Sciatic nerve (tissue), 2 donors: ENCODE measurements around the gene BDH1. TPM values are rescaled to one million over a fixed set of nuclear protein-coding genes. Genes with fewer than 3 reads are reported as not detected.
"Not testable (repeated sequence)": the region's sequence is repeated elsewhere in the genome, so short reads cannot be mapped to it uniquely, and the experiment has no call there.

Experiments
- ATAC-seq: fragments of 200-7000 bp; cut with Tn5 transposase; one replicate; pipeline ENCODE4 v1.9.1; 2020; ENCODE audit warnings: mild to moderate bottlenecking, moderate library complexity
- DNase-seq: peaks from one replicate; pipeline ENCODE4 v3.0.0-alpha.2; 2020; ENCODE audit warnings: low spot score
- intact Hi-C: fragments of 100-400 bp; cut with DNase I; formaldehyde crosslinking; loops from one replicate; pipeline ENCODE4 v1.14.2; 2022
- total RNA-seq: library from RNA; stranded (reverse); fragmentation: NEBNext Ultra II Directional; extraction: Animal tissue kit (Norgen Biotek cat#: 25700); gene quantifications from one replicate; pipeline ENCODE4 v1.2.1, GENCODE V29; 2021
- donor health status: DM: no; HTN: no; CAD: no.
- donor health status: DM: no; HTN: no; CAD: no.

BDH1 gene
- total RNA-seq, 1 donor from 2014 or later = 9.7 TPM

DNA sequence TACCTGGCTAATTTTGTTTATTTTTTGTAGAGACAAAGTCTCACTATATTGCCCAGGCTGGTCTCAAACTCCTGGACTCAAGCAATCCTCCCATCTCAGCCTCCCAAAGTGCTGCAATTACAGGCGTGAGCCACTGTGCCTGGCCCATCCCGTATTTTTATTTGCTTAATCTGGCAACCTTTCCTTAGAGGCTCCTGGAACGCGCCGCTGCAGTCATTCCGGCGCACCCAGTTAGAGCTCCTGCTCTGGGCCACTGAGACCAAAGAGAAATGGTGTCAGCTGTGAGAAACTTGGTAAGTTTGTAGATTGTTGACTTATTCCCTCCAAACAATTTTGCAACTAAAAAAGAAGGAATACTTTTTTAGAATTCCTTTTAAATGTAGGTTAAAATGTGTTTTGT, 78.0 kb downstream of the BDH1 start:
- intact Hi-C loops, DNase-seq: not testable (repeated sequence)
- ATAC-seq = peak; percentile 41

DNA sequence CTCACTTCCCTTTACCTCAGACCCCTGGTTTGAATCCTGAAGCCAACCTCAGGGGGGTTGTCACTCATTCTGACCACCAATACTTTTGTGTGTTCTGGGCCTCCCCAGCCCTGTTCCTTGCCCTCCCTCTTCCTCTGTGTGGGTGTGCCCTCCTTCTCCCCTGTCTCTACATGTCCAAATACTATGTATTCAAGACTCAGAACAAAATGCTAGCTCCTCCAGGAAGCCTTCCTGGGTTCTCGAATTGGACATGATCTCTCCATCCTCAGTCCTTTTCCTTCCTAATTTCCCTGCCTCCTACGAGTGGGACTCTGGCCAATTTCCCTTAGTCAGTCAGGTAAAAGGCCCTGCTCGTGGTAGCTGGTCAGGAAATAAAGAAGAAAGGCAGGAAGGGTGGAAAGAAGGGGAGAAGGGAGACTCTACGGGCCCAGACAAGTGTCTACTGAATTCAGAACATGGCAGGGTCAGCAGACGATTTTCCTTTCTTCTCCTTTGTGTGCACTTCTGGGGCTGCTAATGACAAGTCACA, 79.7 kb downstream of the BDH1 start:
- intact Hi-C loops = no loop called here
- ATAC-seq = no peak
- no peak for DNase-seq

DNA sequence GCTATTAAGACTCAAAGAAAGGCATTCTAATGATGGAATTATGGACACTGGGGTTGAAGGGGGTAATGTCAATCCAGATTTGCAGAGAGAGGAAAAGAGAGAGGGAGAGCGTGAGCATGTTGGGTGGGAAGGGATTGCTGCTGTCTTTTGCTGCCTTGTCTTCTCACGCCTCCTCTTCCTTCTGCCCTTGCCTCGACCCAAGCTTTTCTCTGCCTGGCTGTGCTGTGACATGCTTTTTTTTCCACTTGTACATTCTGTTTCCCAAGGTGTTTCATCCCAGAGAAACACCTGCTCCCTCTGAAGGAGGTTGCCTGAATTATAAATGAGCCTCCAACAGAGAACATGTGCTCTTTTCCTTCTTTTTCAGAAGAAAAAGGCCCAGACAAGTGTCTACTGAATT, 80.3 kb downstream of the BDH1 start:
- intact Hi-C loops = no loop called here
- no peak for DNase-seq

DNA sequence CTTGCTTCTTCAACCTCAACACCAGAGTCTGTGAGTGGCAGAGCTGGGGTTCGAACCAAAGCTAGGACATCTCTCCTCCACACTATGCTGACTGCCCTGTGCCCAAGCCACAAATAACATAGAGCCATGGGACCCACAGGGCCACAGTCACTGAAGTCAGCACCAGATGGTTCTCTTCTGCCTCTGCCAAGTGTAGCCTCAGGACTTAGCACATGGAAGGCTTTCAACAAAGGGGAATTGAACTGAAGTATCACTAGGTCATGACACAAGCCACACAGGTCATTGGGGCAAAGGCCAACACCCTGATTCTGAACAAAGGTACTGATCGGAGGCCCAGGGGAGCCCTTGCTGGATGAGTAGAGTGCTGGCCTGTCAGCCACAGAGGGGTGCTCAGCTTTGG, 83.6 kb downstream of the BDH1 start:
- DNase-seq (peak; percentile 55), ATAC-seq (peak; percentile 85)
- intact Hi-C loops = no loop called here

More for the DNA sequence above, 80.3 kb downstream of the BDH1 start:
- ATAC-seq = no peak

DNA sequence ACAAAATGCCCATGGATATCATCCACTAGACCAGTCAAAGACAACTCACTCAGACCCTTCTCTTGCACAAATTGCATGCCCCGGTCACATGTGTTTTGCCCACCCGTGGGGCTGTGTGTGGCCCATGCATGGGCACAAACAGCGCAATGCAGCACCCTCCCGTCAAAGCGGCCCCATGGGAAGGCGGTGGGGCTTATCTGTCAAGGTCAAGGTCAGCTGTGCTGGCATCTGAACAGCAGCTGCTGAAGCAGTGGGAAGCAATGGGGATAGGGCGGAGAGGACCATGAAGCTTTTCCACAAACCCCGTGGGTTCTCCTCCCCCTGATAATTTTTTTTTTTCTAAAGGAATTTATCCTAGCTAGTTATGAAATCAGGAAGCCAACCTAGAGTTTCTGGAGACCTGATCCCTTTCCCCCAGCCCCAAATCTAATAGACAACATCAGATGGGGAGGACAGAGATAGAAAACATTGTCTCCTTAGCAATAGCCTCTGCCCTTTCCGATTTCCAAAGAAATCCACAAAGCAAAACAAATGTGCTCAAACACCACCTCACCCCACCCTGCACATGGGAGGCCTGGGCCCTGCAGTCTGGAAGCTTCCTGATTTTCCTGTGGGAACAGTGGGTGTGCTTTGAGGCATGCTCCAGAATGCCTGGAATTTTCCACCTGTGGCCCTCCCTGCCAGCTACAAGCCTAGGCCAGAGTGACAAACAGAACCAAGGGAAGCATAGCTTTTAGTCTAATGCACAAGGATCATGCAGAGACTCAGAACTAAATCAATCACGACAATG, 84.4 kb downstream of the BDH1 start:
- peak; percentile 69 for ATAC-seq
- DNase-seq = peak; percentile 55
- intact Hi-C loops = no loop called here

DNA sequence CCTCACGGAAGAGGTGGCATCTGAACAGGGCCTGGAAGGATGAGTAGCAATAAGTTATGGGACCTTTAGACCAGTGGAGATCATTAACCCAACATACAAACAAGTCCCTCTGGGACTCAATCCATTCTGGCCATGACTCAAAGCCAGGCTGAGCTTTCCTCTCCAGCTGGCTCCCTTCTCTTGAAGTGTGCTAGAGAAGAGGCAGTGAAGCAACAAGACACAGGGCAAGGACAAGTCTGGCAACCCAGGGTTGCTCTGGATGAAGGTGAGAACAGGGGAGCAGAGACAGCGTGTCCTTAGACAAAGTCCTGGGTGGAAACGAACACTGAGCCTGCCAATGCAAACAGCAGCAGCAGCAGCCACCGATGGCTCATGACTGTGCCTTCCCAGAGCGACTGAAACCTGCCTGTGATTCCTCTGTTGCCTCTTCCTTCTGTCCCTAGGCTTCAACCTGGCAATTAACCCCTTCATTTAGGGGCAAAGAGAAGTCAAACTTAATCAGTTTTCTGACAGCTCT, 86.8 kb downstream of the BDH1 start:
- intact Hi-C loops = no loop called here
- no peak for ATAC-seq
- peak; percentile 43 for DNase-seq

DNA sequence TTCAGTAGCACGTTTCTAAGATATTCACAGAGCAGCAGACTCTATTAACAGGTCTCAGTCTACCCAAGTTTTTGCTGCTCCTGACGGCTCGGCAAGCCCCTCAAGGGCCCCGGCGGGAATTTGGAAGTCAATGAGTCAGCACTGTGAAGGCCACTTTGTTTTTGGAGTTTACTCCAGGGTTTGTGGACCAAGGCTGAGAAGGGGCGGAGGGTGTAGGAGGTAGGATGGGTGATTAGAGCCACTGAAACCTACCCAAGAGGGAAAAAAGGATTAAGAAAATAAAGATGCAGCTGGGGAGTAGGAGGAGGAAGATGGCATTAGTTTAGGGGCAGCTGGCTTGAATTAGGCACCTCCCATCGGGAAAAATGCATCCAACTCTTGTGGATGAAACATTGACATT, 87.6 kb downstream of the BDH1 start:
- intact Hi-C loops = no loop called here
- peak; percentile 49 for DNase-seq
- ATAC-seq = no peak

GRCh38 chr3:197466586-197467399, 89.0 kb downstream of the BDH1 start:
- ATAC-seq = peak; percentile 25
- DNase-seq = peak; percentile 45
- intact Hi-C loops = no loop called here

DNA sequence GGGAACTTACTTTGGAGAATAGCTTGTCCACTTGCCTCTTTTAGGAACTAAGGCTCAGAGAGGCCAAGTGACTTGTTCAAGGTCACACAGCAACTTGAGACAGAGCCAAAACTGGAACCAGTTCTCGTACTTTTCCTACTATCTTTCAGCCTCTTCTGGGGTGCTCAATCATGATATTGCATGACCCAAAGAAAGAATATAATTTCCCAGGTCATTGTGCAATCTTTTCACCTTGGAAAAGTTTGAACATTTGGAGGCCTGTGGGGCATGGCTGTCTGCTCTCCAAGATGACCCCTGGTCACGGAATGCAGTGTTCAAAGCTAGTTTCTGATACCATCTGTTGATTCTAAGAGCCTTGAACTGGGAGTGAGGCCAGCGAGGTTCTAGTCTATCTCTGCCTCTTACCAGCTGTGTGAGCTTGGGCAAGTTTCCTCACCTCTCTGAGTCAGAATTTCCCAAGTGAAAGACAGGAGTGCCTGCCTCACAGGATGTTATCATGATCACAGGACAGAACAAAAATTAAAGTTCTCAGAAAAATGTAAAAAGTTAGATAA, 89.7 kb downstream of the BDH1 start:
- intact Hi-C loops = no loop called here
- DNase-seq (peak; percentile 46), ATAC-seq (peak; percentile 20)

DNA sequence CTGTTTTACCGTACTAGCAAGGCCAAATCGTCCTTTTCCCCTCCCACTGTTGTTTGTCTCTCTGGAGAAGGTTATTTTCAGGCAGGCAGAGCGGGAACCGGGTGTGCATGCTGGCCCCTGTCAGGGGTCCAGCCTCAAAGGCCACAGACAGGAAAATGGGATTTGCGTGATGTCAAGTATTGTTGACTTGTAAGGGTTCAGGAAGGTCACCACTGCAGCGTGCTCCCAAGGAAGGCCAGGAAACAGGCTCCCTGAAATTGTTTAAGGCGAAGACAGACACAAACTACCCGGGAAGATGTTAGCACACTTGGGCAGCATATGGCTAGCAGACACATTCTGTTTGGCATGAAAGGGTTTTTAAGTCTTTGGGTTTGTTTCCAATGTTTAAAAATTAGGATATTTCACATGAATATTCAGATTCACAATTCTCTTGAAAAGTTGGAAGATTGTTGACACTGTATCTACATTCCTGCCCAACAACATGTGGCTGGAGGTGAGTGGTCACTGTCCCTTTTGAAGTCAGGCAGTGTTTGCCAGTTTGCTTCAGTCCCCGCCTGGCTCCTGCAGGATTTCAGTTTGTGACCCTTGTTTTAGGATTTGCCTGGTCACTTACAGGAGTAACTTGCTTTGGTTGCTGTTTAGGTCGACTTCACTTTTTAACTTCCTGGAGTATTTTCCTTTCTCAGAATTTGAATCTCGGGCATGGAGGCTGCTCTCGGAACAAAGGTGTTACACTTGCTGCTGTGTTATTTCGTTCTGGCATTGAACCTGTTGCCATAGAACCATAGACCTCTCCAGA, 90.4 kb downstream of the BDH1 start:
- intact Hi-C loops = no loop called here
- ATAC-seq (no peak), DNase-seq (peak; percentile 40)

- peak; percentile 4 for DNase-seq
- ATAC-seq = no peak
- intact Hi-C loops = no loop called here
Observed at GRCh38 chr3:197464794-197465193, 91.0 kb downstream of the BDH1 start.

- ATAC-seq = no peak
- no peak for DNase-seq
- intact Hi-C loops = no loop called here
Observed at GRCh38 chr3:197463279-197463678, 92.5 kb downstream of the BDH1 start.

- no peak for DNase-seq
- ATAC-seq = no peak
- intact Hi-C loops = no loop called here
Observed at GRCh38 chr3:197462808-197463207, 93.0 kb downstream of the BDH1 start.

GRCh38 chr3:197460639-197461038, 95.1 kb downstream of the BDH1 start:
- no peak for ATAC-seq
- DNase-seq = peak; percentile 38
- intact Hi-C loops = no loop called here

- intact Hi-C loops = no loop called here
- DNase-seq = peak; percentile 25
- no peak for ATAC-seq
Observed at GRCh38 chr3:197460002-197460401, 95.8 kb downstream of the BDH1 start.
